Central memory CD8-positive, alpha-beta T cell (primary cell): ENCODE data around the gene AMPD2.
"Not testable (repeated sequence)": the region's sequence is repeated elsewhere in the genome, so short reads cannot be mapped to it uniquely, and the experiment has no call there.

ENCODE experiments used
- ATAC-seq: fragments of 150-1000 bp; cut with Tn5 transposase; replicated peaks from 2 replicates; pipeline ENCODE4 v1.10.0; 2022; ENCODE audit warnings: mild to moderate bottlenecking, moderate FRiP score, moderate number of reproducible peaks; ENCODE audit not compliant: poor library complexity, severe bottlenecking; ENCODE audit errors: extremely low read depth
- DNase-seq, 2 donors: peaks; one replicate each; pipeline ENCODE4 v3.0.0; 2021; ENCODE audit warnings: low spot score in 2 of 2
- H3K27ac Mint-ChIP-seq: one replicate; pipeline ENCODE4 v1.8.0; 2022; ENCODE audit warnings: low read depth, mild to moderate bottlenecking, moderate library complexity, mixed read lengths
- H3K27me3 Mint-ChIP-seq: one replicate; pipeline ENCODE4 v1.8.0; 2022; ENCODE audit warnings: mixed read lengths
- H3K36me3 Mint-ChIP-seq: one replicate; pipeline ENCODE4 v1.8.0; 2022; ENCODE audit warnings: mild to moderate bottlenecking, moderate library complexity, mixed read lengths; ENCODE audit not compliant: insufficient read depth
- H3K4me1 Mint-ChIP-seq: one replicate; pipeline ENCODE4 v1.8.0; 2022; ENCODE audit warnings: mixed read lengths
- H3K4me3 Mint-ChIP-seq: one replicate; pipeline ENCODE4 v1.8.0; 2022; ENCODE audit warnings: mild to moderate bottlenecking, moderate library complexity, mixed read lengths
- H3K9me3 Mint-ChIP-seq: one replicate; pipeline ENCODE4 v1.8.0; 2022; ENCODE audit warnings: mixed read lengths

AMPD2 gene

GRCh38 chr1:109668123-109668775 is 48.6 kb downstream of the AMPD2 start:
- H3K4me1 Mint-ChIP-seq, result no peaks in the 10 kb centered on the region
- peak overlapping the region; percentile 43 for H3K4me3 Mint-ChIP-seq
- DNase-seq (peak in 1 of 2 donors; percentile 5), ATAC-seq (peak; percentile 37)
- no peaks in the 10 kb centered on the region for H3K9me3 Mint-ChIP-seq
- H3K27me3 Mint-ChIP-seq, result no peaks in the 10 kb centered on the region
- no peaks in the 10 kb centered on the region for H3K36me3 Mint-ChIP-seq
- H3K27ac Mint-ChIP-seq, result no peak overlapping the region

- H3K9me3 Mint-ChIP-seq, result no peaks in the 10 kb centered on the region
- no peaks in the 10 kb centered on the region for H3K27me3 Mint-ChIP-seq
- no peaks in the 10 kb centered on the region for H3K36me3 Mint-ChIP-seq
- ATAC-seq, result no peak
- H3K27ac Mint-ChIP-seq, result no peak overlapping the region
- DNase-seq, result no peak
- no peak overlapping the region for H3K4me3 Mint-ChIP-seq
- no peaks in the 10 kb centered on the region for H3K4me1 Mint-ChIP-seq
These were observed 49.8 kb downstream of the AMPD2 start for GRCh38 chr1:109669246-109669948.

GRCh38 chr1:109669949-109670302 is 50.3 kb downstream of the AMPD2 start:
- not testable (repeated sequence) for H3K4me1 Mint-ChIP-seq

GRCh38 chr1:109671067-109671466 is 51.4 kb downstream of the AMPD2 start:
- no peak overlapping the region for H3K4me3 Mint-ChIP-seq
- no peak overlapping the region for H3K27ac Mint-ChIP-seq
- H3K9me3 Mint-ChIP-seq, result no peaks in the 10 kb centered on the region
- ATAC-seq (no peak), DNase-seq (peak in 1 of 2 donors; percentile 6)
- no peaks in the 10 kb centered on the region for H3K27me3 Mint-ChIP-seq
- no peaks in the 10 kb centered on the region for H3K4me1 Mint-ChIP-seq
- no peaks in the 10 kb centered on the region for H3K36me3 Mint-ChIP-seq

More at GRCh38 chr1:109669949-109670302, 50.3 kb downstream of the AMPD2 start:
- not testable (repeated sequence) for H3K36me3 Mint-ChIP-seq, H3K27ac Mint-ChIP-seq, ATAC-seq, H3K4me3 Mint-ChIP-seq, H3K9me3 Mint-ChIP-seq, DNase-seq, H3K27me3 Mint-ChIP-seq

GRCh38 chr1:109673861-109674260 is 54.2 kb downstream of the AMPD2 start:
- not testable (repeated sequence) for H3K9me3 Mint-ChIP-seq, DNase-seq, H3K4me3 Mint-ChIP-seq, H3K4me1 Mint-ChIP-seq, H3K27me3 Mint-ChIP-seq, H3K27ac Mint-ChIP-seq, H3K36me3 Mint-ChIP-seq, ATAC-seq

GRCh38 chr1:109676683-109677381 is 57.2 kb downstream of the AMPD2 start:
- not testable (repeated sequence) for ATAC-seq, H3K27ac Mint-ChIP-seq, H3K9me3 Mint-ChIP-seq, H3K4me1 Mint-ChIP-seq, H3K4me3 Mint-ChIP-seq, H3K27me3 Mint-ChIP-seq, H3K36me3 Mint-ChIP-seq, DNase-seq

- Mint-ChIP-seq H3K27me3 (no peaks in the 10 kb centered on the region), H3K4me3 (no peak overlapping the region), H3K9me3 (no peaks in the 10 kb centered on the region), H3K4me1 (no peaks in the 10 kb centered on the region), H3K27ac (no peak overlapping the region), H3K36me3 (no peaks in the 10 kb centered on the region)
- ATAC-seq (no peak), DNase-seq (no peak)
These were observed 57.8 kb downstream of the AMPD2 start for GRCh38 chr1:109677459-109677858.

GRCh38 chr1:109678637-109679036 is 59.0 kb downstream of the AMPD2 start:
- not testable (repeated sequence) for H3K27me3 Mint-ChIP-seq, H3K4me3 Mint-ChIP-seq, DNase-seq, H3K9me3 Mint-ChIP-seq, H3K4me1 Mint-ChIP-seq, ATAC-seq, H3K27ac Mint-ChIP-seq, H3K36me3 Mint-ChIP-seq
